IPS-18c (cell line): Measurements from ENCODE around the gene LRP1-AS.

Experiments
- H3K4me3 ChIP-seq: 2 replicates; pipeline ENCODE4 v1.7.0; 2013; ENCODE audit warnings: low read depth, mild to moderate bottlenecking, low read length, moderate library complexity; ENCODE audit not compliant: insufficient read depth
- H3K9me3 ChIP-seq: one replicate; pipeline ENCODE4 v1.6.1; 2013; ENCODE audit warnings: mild to moderate bottlenecking, low read length, moderate library complexity; ENCODE audit not compliant: control insufficient read depth, insufficient read depth

LRP1-AS gene

GRCh38 chr12:57146961-57147944, at the start of gene LRP1-AS:
Gene LRP1-AS, minus strand, starts transcription at chr12:57147619.
- H3K4me3 ChIP-seq: no peak within 1 kb of the TSS

GRCh38 chr12:57196956-57197355, 49.5 kb upstream of the LRP1-AS start:
- Histone ChIP-seq H3K9me3 (no peaks in the 10 kb centered on the region), H3K4me3 (no peak overlapping the region)

More at GRCh38 chr12:57146961-57147944, at the start of gene LRP1-AS:
- H3K9me3 ChIP-seq: peaks cover 3% of the 10 kb centered on the region

GRCh38 chr12:57196439-57196838, 49.0 kb upstream of the LRP1-AS start:
- H3K9me3 ChIP-seq: no peaks in the 10 kb centered on the region
- H3K4me3 ChIP-seq: no peak overlapping the region

GRCh38 chr12:57195611-57196371, 48.4 kb upstream of the LRP1-AS start:
- no peaks in the 10 kb centered on the region for H3K9me3 ChIP-seq
- no peak overlapping the region for H3K4me3 ChIP-seq

- no peaks in the 10 kb centered on the region for H3K9me3 ChIP-seq
- no peak overlapping the region for H3K4me3 ChIP-seq
Observed at GRCh38 chr12:57195186-57195585, 47.8 kb upstream of the LRP1-AS start.

GRCh38 chr12:57194253-57194652, 46.8 kb upstream of the LRP1-AS start:
- Histone ChIP-seq H3K9me3 (no peaks in the 10 kb centered on the region), H3K4me3 (no peak overlapping the region)

GRCh38 chr12:57193706-57194245, 46.4 kb upstream of the LRP1-AS start:
- no peak overlapping the region for H3K4me3 ChIP-seq
- H3K9me3 ChIP-seq: no peaks in the 10 kb centered on the region

- Histone ChIP-seq H3K4me3 (no peak overlapping the region), H3K9me3 (no peaks in the 10 kb centered on the region)
Observed at GRCh38 chr12:57192920-57193319, 45.5 kb upstream of the LRP1-AS start.

GRCh38 chr12:57191410-57191809, 44.0 kb upstream of the LRP1-AS start:
- Histone ChIP-seq H3K9me3 (no peaks in the 10 kb centered on the region), H3K4me3 (no peak overlapping the region)

- Histone ChIP-seq H3K9me3 (no peaks in the 10 kb centered on the region), H3K4me3 (no peak overlapping the region)
Observed at GRCh38 chr12:57190821-57191220, 43.4 kb upstream of the LRP1-AS start.

- no peaks in the 10 kb centered on the region for H3K9me3 ChIP-seq
- H3K4me3 ChIP-seq: no peak overlapping the region
Observed at GRCh38 chr12:57190037-57190436, 42.6 kb upstream of the LRP1-AS start.

- no peak overlapping the region for H3K4me3 ChIP-seq
- no peaks in the 10 kb centered on the region for H3K9me3 ChIP-seq
Observed at GRCh38 chr12:57188090-57188425, 40.6 kb upstream of the LRP1-AS start.

GRCh38 chr12:57187222-57188089, 40.0 kb upstream of the LRP1-AS start:
- H3K9me3 ChIP-seq: no peaks in the 10 kb centered on the region
- no peak overlapping the region for H3K4me3 ChIP-seq

GRCh38 chr12:57185906-57186508, 38.6 kb upstream of the LRP1-AS start:
- no peaks in the 10 kb centered on the region for H3K9me3 ChIP-seq

GRCh38 chr12:57185403-57185802, 38.0 kb upstream of the LRP1-AS start:
- no peak overlapping the region for H3K4me3 ChIP-seq
- no peaks in the 10 kb centered on the region for H3K9me3 ChIP-seq

More at GRCh38 chr12:57185906-57186508, 38.6 kb upstream of the LRP1-AS start:
- H3K4me3 ChIP-seq: no peak overlapping the region

GRCh38 chr12:57183939-57184725, 36.7 kb upstream of the LRP1-AS start:
- H3K9me3 ChIP-seq: no peaks in the 10 kb centered on the region
- no peak overlapping the region for H3K4me3 ChIP-seq
